ENCODE results near the gene EIF4A3.

The EIF4A3 gene

GRCh38 chr17:80147035-80147822, at the start of gene EIF4A3:
EIF4A3 (minus strand) TSS chr17:80147128; CDS start chr17:80146961, 167 bp downstream.
- DNase-seq (ENCODE audit: low read depth, low spot score) = peak; percentile 99
- peak within 1 kb of the TSS; percentile 78 for H3K27ac ChIP-seq

GRCh38 chr17:80196652-80197051, 49.7 kb upstream of the EIF4A3 start:
- DNase-seq (ENCODE audit: low read depth, low spot score) = no peak
- H3K27ac ChIP-seq = no peak overlapping the region

DNA sequence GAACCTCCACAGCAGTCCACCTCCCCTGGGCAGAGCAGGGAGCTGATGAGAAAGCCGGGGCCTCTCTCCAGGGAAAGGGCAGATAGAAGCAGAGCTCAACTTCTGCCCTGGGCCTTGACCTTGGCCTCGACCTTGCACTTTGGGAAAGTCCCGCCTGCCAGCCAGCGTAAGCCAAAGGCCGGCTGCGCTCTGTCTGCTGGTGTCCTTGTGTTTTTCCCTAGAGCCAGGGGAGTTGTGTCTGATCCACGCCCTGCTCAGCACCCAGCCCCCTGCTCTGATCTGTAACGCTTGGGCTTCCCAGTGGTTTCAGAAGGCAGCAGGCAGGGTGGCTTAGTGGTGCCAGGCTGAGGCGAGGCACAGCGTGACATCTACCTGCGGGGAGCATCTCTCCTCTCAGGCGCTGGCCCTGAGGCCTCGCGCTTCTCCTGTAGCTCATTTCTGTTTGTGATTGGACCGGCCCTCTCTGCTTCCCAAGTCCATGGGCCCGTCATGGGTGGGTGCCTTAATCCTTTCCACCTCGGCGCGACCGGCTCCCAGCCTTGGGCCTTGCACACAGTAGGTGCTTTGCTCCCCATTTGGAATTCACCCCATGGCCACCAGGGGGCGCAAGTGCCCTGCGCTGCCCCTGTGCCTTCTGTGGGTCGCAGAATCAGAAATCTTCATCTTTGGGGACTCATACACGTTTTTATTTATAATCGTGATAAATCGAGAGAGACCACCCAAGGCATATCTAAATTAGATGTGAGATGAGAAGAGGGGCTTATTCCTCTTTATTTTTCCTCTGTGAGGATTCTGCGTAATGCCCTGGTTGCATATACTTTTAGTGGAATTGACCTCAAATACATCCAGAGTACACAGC, 49.0 kb upstream of the EIF4A3 start:
- DNase-seq (ENCODE audit: low read depth, low spot score) = no peak
- no peak overlapping the region for H3K27ac ChIP-seq

- no peak overlapping the region for H3K27ac ChIP-seq
- DNase-seq (ENCODE audit: low read depth, low spot score) = no peak
Observed at GRCh38 chr17:80195141-80195540, 48.2 kb upstream of the EIF4A3 start.

DNA sequence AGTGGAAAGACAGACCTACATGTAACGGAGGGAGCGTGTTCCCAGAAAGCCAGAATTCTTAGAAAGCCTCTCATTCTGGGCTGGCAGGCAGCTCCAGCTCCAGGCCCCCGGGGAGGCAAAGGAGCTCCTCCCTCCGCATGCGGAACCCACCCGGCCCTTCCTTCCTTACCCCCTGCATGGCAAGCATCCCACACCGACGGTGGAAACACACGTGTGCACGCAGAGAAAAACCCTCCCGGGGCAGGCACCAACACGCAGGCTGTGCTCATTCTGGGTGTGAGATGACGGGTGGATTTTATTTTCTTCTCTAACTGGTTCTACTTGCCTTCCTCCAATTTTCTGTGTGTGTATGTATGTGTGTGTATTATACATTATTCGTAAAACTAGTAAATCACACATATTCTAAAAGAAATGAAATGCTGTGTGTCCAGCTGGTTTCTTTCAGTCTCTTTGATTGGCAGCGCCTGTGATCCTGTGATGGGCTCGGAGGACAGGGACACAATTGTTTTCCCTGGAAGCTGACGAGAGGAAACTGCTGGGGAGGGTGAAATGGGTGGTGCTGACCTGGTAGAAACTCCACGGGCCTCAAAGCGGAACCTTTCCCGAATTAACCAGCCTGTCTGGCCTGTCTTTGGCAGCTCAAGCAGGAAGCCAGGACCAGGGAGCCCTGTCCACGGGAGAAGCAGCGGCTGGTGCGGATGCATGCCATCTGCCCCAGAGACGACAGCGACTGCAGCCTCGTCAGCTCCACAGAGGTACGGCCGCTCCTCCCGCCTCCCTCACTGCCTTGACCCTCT, 45.1 kb upstream of the EIF4A3 start:
- DNase-seq (ENCODE audit: low read depth, low spot score) = no peak
- peak overlapping the region; percentile 13 for H3K27ac ChIP-seq

GRCh38 chr17:80191192-80191591, 44.3 kb upstream of the EIF4A3 start:
- no peak overlapping the region for H3K27ac ChIP-seq
- DNase-seq (ENCODE audit: low read depth, low spot score) = no peak

DNA sequence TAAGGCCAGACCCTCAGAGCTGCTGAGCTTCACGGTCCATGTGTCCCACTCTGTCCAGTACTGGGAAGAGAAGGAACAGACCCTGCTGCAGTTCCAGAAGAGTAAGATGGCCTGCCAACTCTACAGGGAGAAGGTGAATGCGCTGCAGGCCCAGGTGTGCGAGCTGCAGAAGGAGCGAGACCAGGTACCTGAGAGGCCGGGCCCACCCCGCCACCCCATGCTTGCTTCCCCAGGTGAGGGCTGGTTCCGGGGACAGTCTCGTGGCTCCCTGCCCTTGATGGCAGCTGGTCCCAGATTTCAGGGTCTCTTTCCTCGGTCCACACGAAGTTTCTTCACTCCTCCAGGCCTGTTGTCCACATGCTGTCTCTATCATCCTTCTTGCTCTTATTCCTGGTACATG, 43.8 kb upstream of the EIF4A3 start:
- DNase-seq (ENCODE audit: low read depth, low spot score) = no peak
- no peak overlapping the region for H3K27ac ChIP-seq

GRCh38 chr17:80189611-80190010, 42.7 kb upstream of the EIF4A3 start:
- no peak overlapping the region for H3K27ac ChIP-seq
- no peak for DNase-seq (ENCODE audit: low read depth, low spot score)

GRCh38 chr17:80187515-80187941, 40.6 kb upstream of the EIF4A3 start:
- no peak for DNase-seq (ENCODE audit: low read depth, low spot score)
- peak overlapping the region; percentile 56 for H3K27ac ChIP-seq

- peak overlapping the region; percentile 56 for H3K27ac ChIP-seq
- DNase-seq (ENCODE audit: low read depth, low spot score) = peak; percentile 34
Observed at GRCh38 chr17:80187090-80187489, 40.2 kb upstream of the EIF4A3 start.

GRCh38 chr17:80185968-80186367, 39.0 kb upstream of the EIF4A3 start:
- DNase-seq (ENCODE audit: low read depth, low spot score) = no peak
- H3K27ac ChIP-seq = no peak overlapping the region

- no peak for DNase-seq (ENCODE audit: low read depth, low spot score)
- no peak overlapping the region for H3K27ac ChIP-seq
Observed at GRCh38 chr17:80184423-80184714, 37.4 kb upstream of the EIF4A3 start.

GRCh38 chr17:80183581-80184422, 36.9 kb upstream of the EIF4A3 start:
- no peak for DNase-seq (ENCODE audit: low read depth, low spot score)
- no peak overlapping the region for H3K27ac ChIP-seq

DNA sequence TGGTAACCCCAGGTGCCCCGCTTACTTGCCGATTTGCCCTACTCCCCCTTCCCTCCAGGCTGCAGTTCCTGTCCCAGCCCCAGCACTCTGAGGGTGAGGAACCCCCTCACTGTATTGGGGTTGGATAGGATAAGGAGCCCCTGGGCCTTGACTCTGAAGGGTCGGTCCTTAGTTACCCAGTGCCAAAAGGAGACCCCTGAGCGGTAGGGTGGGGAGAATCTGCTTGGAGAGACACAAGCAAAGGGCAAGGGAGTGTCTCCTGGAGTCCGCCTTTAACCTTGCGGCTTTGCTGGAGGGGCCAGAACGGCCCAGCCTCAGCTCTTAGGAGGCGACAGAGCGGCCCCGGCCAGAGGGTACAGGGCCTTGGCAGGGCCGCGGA, 35.9 kb upstream of the EIF4A3 start:
- DNase-seq (ENCODE audit: low read depth, low spot score) = no peak

GRCh38 chr17:80182118-80182844, 35.4 kb upstream of the EIF4A3 start:
- DNase-seq (ENCODE audit: low read depth, low spot score) = no peak

More for the DNA sequence above, 35.9 kb upstream of the EIF4A3 start:
- H3K27ac ChIP-seq = no peak overlapping the region

DNA sequence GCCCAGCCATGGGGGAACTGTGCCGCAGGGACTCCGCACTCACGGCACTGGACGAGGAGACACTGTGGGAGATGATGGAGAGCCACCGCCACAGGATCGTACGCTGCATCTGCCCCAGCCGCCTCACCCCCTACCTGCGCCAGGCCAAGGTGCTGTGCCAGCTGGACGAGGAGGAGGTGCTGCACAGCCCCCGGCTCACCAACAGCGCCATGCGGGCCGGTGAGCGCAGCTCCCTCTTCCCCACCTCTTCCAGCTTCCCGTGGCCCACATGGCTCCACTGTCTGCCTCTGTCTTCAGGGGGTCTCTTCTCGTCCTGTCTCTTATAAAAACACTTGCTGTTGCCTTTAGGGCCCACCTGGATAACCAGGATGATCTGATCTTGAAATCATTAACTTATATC, 34.5 kb upstream of the EIF4A3 start:
- H3K27ac ChIP-seq = no peak overlapping the region
- no peak for DNase-seq (ENCODE audit: low read depth, low spot score)

More at GRCh38 chr17:80182118-80182844, 35.4 kb upstream of the EIF4A3 start:
- H3K27ac ChIP-seq = no peak overlapping the region

- H3K27ac ChIP-seq = no peak overlapping the region
- DNase-seq (ENCODE audit: low read depth, low spot score) = no peak
Observed at GRCh38 chr17:80180192-80180591, 33.3 kb upstream of the EIF4A3 start.

DNA sequence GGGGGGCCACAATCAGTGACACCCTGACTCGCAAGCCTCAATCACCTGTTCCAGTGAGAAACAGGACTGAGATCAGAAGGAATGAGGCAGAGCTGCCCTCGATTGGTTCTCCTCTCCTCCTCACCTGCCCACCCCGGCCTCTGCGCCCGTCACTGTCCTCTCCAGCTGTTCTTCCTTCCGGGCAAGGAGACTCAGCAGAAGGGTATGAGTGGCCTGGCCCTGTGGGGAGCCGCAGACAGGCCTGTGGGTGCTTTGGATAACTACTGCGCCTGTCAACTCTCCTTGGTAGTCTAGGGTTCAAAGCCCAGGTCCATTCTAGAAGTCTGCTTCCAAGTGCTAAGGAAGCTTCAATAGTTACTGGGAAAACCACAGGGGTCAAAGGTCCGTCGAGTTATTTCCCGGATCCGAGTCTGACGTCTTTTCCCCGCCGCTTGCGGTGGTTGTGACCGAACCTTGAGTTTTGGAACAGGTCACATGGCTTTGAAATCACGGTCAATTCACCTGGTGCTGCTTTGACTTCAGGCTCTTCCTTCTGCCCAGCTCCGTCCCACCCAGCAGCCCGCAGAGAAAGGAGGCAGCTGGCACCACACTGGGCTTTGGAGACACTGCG, 31.2 kb upstream of the EIF4A3 start:
- no peak for DNase-seq (ENCODE audit: low read depth, low spot score)
- H3K27ac ChIP-seq = no peak overlapping the region

DNA sequence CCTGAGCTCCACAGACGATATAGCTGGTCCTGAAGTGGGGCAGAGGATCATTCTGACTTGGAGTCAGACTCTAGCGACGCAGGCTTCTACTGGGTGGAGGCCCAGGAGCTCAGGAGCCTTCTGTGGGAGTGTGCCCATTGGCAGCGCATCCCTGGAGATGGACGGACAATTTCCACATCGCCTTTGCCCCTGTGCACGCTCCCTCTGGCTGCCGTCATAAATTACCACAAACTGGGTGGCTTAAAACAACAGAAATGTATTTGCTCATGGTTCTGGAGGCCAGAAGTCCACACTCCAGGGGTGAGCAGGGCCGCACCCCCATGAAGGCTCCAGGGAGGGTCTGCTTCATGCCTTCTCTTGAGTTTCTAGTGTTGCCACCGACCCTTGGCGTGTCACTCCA, 29.8 kb upstream of the EIF4A3 start:
- DNase-seq (ENCODE audit: low read depth, low spot score) = no peak
- no peak overlapping the region for H3K27ac ChIP-seq

Data from epithelial cell of prostate (primary cell).